Measurements from ENCODE around the gene SLC2A3.
A peak's percentile ranks its signal among the peaks of the same experiment; 100 is the strongest.
"Not testable (repeated sequence)": the region's sequence is repeated elsewhere in the genome, so short reads cannot be mapped to it uniquely, and the experiment has no call there.

SLC2A3 gene

GRCh38 chr12:7950230-7950943, 14.4 kb upstream of the SLC2A3 start:
- DNase-seq: not testable (repeated sequence)

GRCh38 chr12:7948589-7949260, 12.7 kb upstream of the SLC2A3 start:
- DNase-seq: no peak

- no peak for DNase-seq
Observed at GRCh38 chr12:7947011-7947410, 11.0 kb upstream of the SLC2A3 start.

- DNase-seq: not testable (repeated sequence)
Observed at GRCh38 chr12:7944760-7945159, 8.8 kb upstream of the SLC2A3 start.

- no peak for DNase-seq
Observed at GRCh38 chr12:7940906-7941305, 4.9 kb upstream of the SLC2A3 start.

- no peak for DNase-seq
Observed at GRCh38 chr12:7937833-7938506, 2.0 kb upstream of the SLC2A3 start.

GRCh38 chr12:7934889-7935492, 996 bp downstream of the SLC2A3 start:
- no peak for DNase-seq

- DNase-seq: peak in 1 of 2 donors; percentile 6
Observed at GRCh38 chr12:7934091-7934888, 1.7 kb downstream of the SLC2A3 start.

- peak; percentile 46 to 88 for DNase-seq
Observed at GRCh38 chr12:7933255-7933726, 2.7 kb downstream of the SLC2A3 start.

GRCh38 chr12:7932599-7933240, 3.3 kb downstream of the SLC2A3 start:
- DNase-seq: not testable (repeated sequence)

- DNase-seq: no peak
Observed at GRCh38 chr12:7929083-7929792, 6.7 kb downstream of the SLC2A3 start.

GRCh38 chr12:7927470-7927869, 8.5 kb downstream of the SLC2A3 start:
- DNase-seq: no peak

- DNase-seq: not testable (repeated sequence)
Observed at GRCh38 chr12:7926068-7926666, 9.8 kb downstream of the SLC2A3 start.

- DNase-seq: no peak
Observed at GRCh38 chr12:7923241-7924236, 12.4 kb downstream of the SLC2A3 start.

GRCh38 chr12:7921181-7921580, 14.8 kb downstream of the SLC2A3 start:
- not testable (repeated sequence) for DNase-seq

GRCh38 chr12:7918268-7918590, 17.8 kb downstream of the SLC2A3 start:
- DNase-seq: not testable (repeated sequence)

GRCh38 chr12:7917392-7918267, 18.4 kb downstream of the SLC2A3 start:
- DNase-seq: no peak

- DNase-seq: no peak
Observed at GRCh38 chr12:7916936-7917335, 19.1 kb downstream of the SLC2A3 start.

Data from hippocampal formation (tissue), 2 donors.